ENCODE results near the gene KRTAP1-3. TPM values are rescaled to one million over a fixed set of nuclear protein-coding genes. Genes with fewer than 3 reads are reported as not detected.

KRTAP1-3 gene
- total RNA-seq, 4 donors from 2014 or later, result not detected

DNA sequence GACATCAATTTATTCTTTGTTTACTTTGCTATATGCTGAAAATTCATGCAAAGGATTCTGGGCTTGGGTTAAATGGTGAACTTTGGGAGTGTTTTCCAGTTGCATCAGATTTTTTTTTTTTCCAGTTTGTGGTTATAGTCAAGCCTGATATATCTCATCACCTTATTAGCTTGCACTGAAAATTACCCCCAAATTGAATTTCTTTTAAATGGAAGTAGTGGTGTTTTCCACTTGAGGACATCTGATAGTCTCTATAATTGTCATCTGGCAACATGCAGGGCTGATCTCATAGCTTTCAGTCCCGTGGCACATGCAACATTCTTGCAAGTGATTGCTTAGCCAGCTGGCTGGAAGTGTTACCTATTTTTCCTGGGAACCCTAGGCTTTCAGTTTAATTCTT is 21.1 kb downstream of the KRTAP1-3 start:
- H3K4me3 ChIP-seq, result no peak overlapping the region
- H3K9me3 ChIP-seq, result no peaks in the 10 kb centered on the region
- H3K27ac ChIP-seq, result no peak overlapping the region
- peaks cover 7 to 8% of the 10 kb centered on the region in 2 donors for H3K4me1 ChIP-seq
- ATAC-seq, result peak in 1 of 2 donors; percentile 73
- in situ Hi-C loops (cut with MboI; ENCODE audit: low sequenced_read_pairs in 4 of 4) (no loop called here), intact Hi-C loops (cut with DNase I; ENCODE audit: low total_unique reads) (no loop called here)
- H3K36me3 ChIP-seq, result no peaks in the 10 kb centered on the region
- H3K27me3 ChIP-seq, result no peaks in the 10 kb centered on the region
- DNase-seq, result no peak
- no peak for TF ChIP-seq POLR2A (IDR thresholded peaks at IDR 0.05)
- TF ChIP-seq, protein P1, sequence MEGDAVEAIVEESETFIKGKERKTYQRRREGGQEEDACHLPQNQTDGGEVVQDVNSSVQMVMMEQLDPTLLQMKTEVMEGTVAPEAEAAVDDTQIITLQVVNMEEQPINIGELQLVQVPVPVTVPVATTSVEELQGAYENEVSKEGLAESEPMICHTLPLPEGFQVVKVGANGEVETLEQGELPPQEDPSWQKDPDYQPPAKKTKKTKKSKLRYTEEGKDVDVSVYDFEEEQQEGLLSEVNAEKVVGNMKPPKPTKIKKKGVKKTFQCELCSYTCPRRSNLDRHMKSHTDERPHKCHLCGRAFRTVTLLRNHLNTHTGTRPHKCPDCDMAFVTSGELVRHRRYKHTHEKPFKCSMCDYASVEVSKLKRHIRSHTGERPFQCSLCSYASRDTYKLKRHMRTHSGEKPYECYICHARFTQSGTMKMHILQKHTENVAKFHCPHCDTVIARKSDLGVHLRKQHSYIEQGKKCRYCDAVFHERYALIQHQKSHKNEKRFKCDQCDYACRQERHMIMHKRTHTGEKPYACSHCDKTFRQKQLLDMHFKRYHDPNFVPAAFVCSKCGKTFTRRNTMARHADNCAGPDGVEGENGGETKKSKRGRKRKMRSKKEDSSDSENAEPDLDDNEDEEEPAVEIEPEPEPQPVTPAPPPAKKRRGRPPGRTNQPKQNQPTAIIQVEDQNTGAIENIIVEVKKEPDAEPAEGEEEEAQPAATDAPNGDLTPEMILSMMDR (IDR thresholded peaks at IDR 0.05 in 4 of 5, conservative IDR thresholded peaks at IDR 0.05 in 1 of 5), result no peak

DNA sequence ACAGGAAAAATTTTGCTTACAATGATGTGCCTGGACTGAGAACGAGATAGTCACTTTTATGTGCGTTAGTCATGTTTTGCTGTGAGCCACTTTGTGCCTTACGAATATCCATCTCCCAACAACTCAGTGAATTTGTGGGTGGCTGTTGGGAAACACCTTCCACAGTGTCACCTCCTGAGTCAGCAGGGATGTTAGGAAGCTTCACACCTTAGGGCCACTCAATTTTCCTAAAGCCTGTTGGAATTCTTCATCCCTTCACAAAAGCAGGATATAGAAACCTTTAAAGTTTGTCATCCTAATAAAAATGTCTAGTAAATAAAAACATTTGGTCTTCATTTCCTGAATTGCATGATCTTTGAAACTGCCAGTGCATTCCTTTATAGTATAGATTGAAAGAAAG is 21.5 kb downstream of the KRTAP1-3 start:
- intact Hi-C loops (cut with DNase I; ENCODE audit: low total_unique reads), result no loop called here
- Histone ChIP-seq H3K27me3 (no peaks in the 10 kb centered on the region), H3K9me3 (no peaks in the 10 kb centered on the region), H3K4me1 (peaks cover 7 to 8% of the 10 kb centered on the region in 2 donors), H3K27ac (no peak overlapping the region), H3K36me3 (no peaks in the 10 kb centered on the region), H3K4me3 (no peak overlapping the region)
- TF ChIP-seq, protein P1 (IDR thresholded peaks at IDR 0.05 in 4 of 5, conservative IDR thresholded peaks at IDR 0.05 in 1 of 5), result no peak
- no peak for TF ChIP-seq POLR2A (IDR thresholded peaks at IDR 0.05)
- ATAC-seq (no peak), DNase-seq (no peak)
- in situ Hi-C loops (cut with MboI; ENCODE audit: low sequenced_read_pairs in 4 of 4), result no loop called here

DNA sequence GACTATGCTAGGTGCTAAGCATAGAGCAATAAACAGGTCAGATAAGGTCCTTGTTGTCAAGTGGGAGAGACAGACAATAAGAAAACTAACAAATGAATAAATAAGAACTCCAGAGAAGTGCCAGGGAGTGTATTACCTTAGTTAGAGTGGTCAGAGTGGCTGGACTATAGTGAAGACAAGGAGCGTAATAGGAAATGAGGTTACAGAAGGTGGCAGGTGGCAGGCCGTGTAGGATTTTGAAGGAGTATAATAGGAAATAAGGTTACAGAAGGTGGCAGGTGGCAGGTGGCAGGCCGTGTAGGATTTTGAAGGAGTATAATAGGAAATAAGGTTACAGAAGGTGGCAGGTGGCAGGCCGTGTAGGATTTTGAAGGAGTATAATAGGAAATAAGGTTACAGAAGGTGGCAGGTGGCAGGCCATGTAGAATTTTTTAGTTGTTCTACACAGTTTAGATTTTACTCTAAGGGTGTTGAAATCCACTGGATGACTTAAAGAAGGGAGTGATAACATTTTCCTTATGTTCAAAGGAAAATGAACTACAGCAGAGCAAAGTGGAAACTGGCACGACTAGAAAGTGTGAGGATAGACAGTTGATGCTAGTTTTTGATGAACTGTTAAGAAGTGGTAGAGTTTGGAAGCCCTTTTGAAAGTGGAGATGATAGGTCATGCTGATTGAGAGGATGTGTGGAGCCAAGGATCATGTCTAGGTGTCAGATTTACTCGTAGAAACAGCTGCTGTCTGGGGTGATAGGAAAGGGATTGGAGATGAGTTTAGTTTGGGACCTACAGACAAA is 22.2 kb downstream of the KRTAP1-3 start:
- Histone ChIP-seq H3K27me3 (no peaks in the 10 kb centered on the region), H3K9me3 (no peaks in the 10 kb centered on the region), H3K4me1 (peaks cover 7 to 8% of the 10 kb centered on the region in 2 donors), H3K36me3 (no peaks in the 10 kb centered on the region), H3K4me3 (no peak overlapping the region), H3K27ac (no peak overlapping the region)
- no peak for DNase-seq
- in situ Hi-C loops (cut with MboI; ENCODE audit: low sequenced_read_pairs in 4 of 4), result no loop called here
- ATAC-seq, result no peak
- TF ChIP-seq, protein P1 (IDR thresholded peaks at IDR 0.05 in 4 of 5, conservative IDR thresholded peaks at IDR 0.05 in 1 of 5), result no peak
- TF ChIP-seq POLR2A (IDR thresholded peaks at IDR 0.05), result no peak
- intact Hi-C loops (cut with DNase I; ENCODE audit: low total_unique reads), result no loop called here

DNA sequence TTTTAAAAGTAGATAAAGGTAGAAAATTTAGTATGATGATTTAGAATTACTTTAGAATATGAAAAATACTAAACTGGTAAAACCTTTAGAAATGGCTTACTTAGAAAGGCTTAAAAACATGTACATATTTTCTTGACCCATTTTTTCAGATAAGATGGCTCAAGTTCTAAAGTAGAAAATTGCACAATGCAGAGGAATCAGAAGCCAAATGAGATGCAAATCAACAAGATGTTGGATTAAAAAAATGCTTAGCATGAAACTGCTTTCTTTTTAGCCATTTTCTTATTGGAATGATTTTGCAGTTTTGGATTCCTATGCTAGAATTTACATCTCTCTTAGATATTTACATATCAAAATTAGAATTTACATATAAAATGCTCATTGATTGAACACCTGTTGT is 24.2 kb downstream of the KRTAP1-3 start:
- H3K27ac ChIP-seq, result no peak overlapping the region
- in situ Hi-C loops (cut with MboI; ENCODE audit: low sequenced_read_pairs in 4 of 4) (no loop called here), intact Hi-C loops (cut with DNase I; ENCODE audit: low total_unique reads) (no loop called here)
- ATAC-seq (no peak), DNase-seq (no peak)
- TF ChIP-seq, protein P1 (IDR thresholded peaks at IDR 0.05 in 4 of 5, conservative IDR thresholded peaks at IDR 0.05 in 1 of 5), result no peak
- TF ChIP-seq POLR2A (IDR thresholded peaks at IDR 0.05), result no peak
- H3K4me3 ChIP-seq, result no peak overlapping the region
- H3K27me3 ChIP-seq, result no peaks in the 10 kb centered on the region
- peaks cover 7 to 8% of the 10 kb centered on the region in 2 donors for H3K4me1 ChIP-seq
- H3K9me3 ChIP-seq, result no peaks in the 10 kb centered on the region
- H3K36me3 ChIP-seq, result no peaks in the 10 kb centered on the region
